Mammary microvascular endothelial cell (primary cell): ENCODE data around the gene DEFB113. TPM values are rescaled to one million over a fixed set of nuclear protein-coding genes. Genes with fewer than 3 reads are reported as not detected.

Source experiments
- total RNA-seq: library from RNA; depleted of rRNA; stranded (reverse); fragments of >200 nt; gene quantifications from 2 replicates; pipeline ENCODE4 v1.2.3, GENCODE V29; 2015

Gene DEFB113, protein sequence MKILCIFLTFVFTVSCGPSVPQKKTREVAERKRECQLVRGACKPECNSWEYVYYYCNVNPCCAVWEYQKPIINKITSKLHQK
- not detected in 2 replicates for total RNA-seq

DNA sequence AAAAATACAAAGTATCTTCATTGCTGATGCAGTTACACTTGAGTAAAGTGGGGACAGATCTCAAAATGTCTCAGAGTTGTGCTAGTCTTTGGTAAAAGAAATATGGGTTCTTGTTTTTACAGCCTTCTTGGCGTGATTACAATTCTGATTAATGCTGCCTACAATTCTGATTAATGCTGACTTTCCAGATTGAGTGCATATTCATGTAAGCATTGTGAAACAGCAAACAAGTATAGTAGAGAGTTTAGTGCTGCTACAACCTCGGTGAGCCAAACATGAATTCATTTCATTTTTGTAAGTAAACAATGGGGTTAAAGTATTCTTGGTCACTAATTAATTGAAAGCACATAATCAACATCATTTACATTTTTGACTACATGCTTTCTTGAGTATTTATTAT is at the start of gene DEFB113:
Gene DEFB113 (minus strand): TSS at position 21 of the 400 bp plus-strand sequence. CDS start 0 bp downstream, at position 21.

DNA sequence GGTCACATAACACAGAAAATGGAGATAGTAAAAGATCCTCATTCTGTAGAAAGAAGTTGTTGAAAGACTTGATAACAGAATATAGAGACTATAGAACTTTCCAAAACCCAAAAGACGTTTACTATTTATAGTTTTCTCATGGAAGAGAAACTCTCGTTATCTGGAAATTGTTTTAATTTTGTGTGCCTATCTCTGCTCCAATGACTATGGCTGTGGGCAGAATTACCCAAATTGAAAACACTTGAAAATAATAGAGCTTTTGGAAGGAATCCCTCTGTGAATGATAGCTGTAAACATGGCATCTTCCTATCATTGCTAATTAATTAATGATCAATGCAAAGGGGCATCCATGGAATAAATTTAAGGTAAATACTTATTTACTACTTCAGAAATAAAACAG is 5.4 kb downstream of the DEFB113 start, which contains the start of gene DEFB114:
Gene DEFB114 (minus strand): TSS at position 101 of the 400 bp plus-strand sequence. CDS start 59 bp downstream, at position 42.

Other genes with a start within 250 kb of the DEFB113 start
- not detected in 2 replicates for gene CRISP3, start 225.2 kb downstream of the DEFB113 start, total RNA-seq
- gene PGK2, start 182.3 kb downstream of the DEFB113 start, total RNA-seq, result not detected in 2 replicates
- not detected in 2 replicates for gene CRISP1, start 103.1 kb downstream of the DEFB113 start, total RNA-seq
- gene DEFB114, start 5.5 kb downstream of the DEFB113 start, total RNA-seq, result not detected in 2 replicates
- not detected in 2 replicates for gene DEFB110, start 52.4 kb upstream of the DEFB113 start, total RNA-seq
- gene DEFB112, start 80.3 kb upstream of the DEFB113 start, total RNA-seq, result not detected in 2 replicates